Type B pancreatic cell (in vitro differentiated cells): ENCODE results near the gene DCAF15. TPM values are rescaled to one million over a fixed set of nuclear protein-coding genes. Genes with fewer than 3 reads are reported as not detected.

Experiments used
- DNase-seq: peaks from one replicate; pipeline ENCODE4 v3.0.0; 2021; ENCODE audit warnings: mixed read lengths; ENCODE audit not compliant: unreplicated experiment; ENCODE audit errors: extremely low spot score
- H3K27ac Mint-ChIP-seq: 2 replicates; pipeline ENCODE4 v1.8.0; 2021; ENCODE audit warnings: mild to moderate bottlenecking, mixed read lengths
- H3K27me3 Mint-ChIP-seq: 2 replicates; pipeline ENCODE4 v1.8.0; 2021; ENCODE audit warnings: mixed read lengths
- H3K36me3 Mint-ChIP-seq: 2 replicates; pipeline ENCODE4 v1.8.0; 2021; ENCODE audit warnings: mixed read lengths
- H3K4me1 Mint-ChIP-seq: one replicate; pipeline ENCODE4 v1.8.0; 2021; ENCODE audit warnings: mixed read lengths; ENCODE audit not compliant: unreplicated experiment
- H3K4me3 Mint-ChIP-seq: 2 replicates; pipeline ENCODE4 v1.8.0; 2021; ENCODE audit warnings: mild to moderate bottlenecking, mixed read lengths
- H3K9me3 Mint-ChIP-seq: 2 replicates; pipeline ENCODE4 v1.8.0; 2021; ENCODE audit warnings: mixed read lengths
- total RNA-seq: library from RNA; stranded (reverse); gene quantifications from 2 replicates; pipeline ENCODE4 v1.2.1, GENCODE V29; 2021; ENCODE audit warnings: low replicate concordance
- TF ChIP-seq, protein P1 (sequence below): fragments of 200-600 bp; sonication (generic); conservative IDR thresholded peaks from 2 replicates; pipeline ENCODE4 v1.5.0; 2021; ENCODE audit warnings: antibody characterized with exemption, mild to moderate bottlenecking

DCAF15 gene
- total RNA-seq, 1 donor from 2014 or later, result 50.1 TPM

- TF ChIP-seq, protein P1, sequence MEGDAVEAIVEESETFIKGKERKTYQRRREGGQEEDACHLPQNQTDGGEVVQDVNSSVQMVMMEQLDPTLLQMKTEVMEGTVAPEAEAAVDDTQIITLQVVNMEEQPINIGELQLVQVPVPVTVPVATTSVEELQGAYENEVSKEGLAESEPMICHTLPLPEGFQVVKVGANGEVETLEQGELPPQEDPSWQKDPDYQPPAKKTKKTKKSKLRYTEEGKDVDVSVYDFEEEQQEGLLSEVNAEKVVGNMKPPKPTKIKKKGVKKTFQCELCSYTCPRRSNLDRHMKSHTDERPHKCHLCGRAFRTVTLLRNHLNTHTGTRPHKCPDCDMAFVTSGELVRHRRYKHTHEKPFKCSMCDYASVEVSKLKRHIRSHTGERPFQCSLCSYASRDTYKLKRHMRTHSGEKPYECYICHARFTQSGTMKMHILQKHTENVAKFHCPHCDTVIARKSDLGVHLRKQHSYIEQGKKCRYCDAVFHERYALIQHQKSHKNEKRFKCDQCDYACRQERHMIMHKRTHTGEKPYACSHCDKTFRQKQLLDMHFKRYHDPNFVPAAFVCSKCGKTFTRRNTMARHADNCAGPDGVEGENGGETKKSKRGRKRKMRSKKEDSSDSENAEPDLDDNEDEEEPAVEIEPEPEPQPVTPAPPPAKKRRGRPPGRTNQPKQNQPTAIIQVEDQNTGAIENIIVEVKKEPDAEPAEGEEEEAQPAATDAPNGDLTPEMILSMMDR, result no peak
- H3K4me3 Mint-ChIP-seq, result peak overlapping the region; percentile 54
- H3K27me3 Mint-ChIP-seq, result no peaks in the 10 kb centered on the region
- DNase-seq, result no peak
- no peak overlapping the region for H3K27ac Mint-ChIP-seq
- peaks cover 12% of the 10 kb centered on the region for H3K36me3 Mint-ChIP-seq
- no peaks in the 10 kb centered on the region for H3K9me3 Mint-ChIP-seq
- H3K4me1 Mint-ChIP-seq, result peaks cover 7% of the 10 kb centered on the region
Observed at GRCh38 chr19:13977803-13978202, 25.5 kb downstream of the DCAF15 start.

- Mint-ChIP-seq H3K36me3 (peaks cover 12% of the 10 kb centered on the region), H3K4me3 (peak overlapping the region; percentile 54), H3K9me3 (no peaks in the 10 kb centered on the region), H3K27ac (no peak overlapping the region), H3K27me3 (no peaks in the 10 kb centered on the region), H3K4me1 (peaks cover 7% of the 10 kb centered on the region)
- TF ChIP-seq, protein P1, result no peak
- peak; percentile 87 for DNase-seq
Observed at GRCh38 chr19:13978351-13979243, 26.3 kb downstream of the DCAF15 start.

- peaks cover 8% of the 10 kb centered on the region for H3K36me3 Mint-ChIP-seq
- H3K4me3 Mint-ChIP-seq, result peak overlapping the region; percentile 70
- no peaks in the 10 kb centered on the region for H3K27me3 Mint-ChIP-seq
- peaks cover 3% of the 10 kb centered on the region for H3K4me1 Mint-ChIP-seq
- H3K27ac Mint-ChIP-seq, result no peak overlapping the region
- TF ChIP-seq, protein P1, result no peak
- H3K9me3 Mint-ChIP-seq, result no peaks in the 10 kb centered on the region
- no peak for DNase-seq
Observed at GRCh38 chr19:13979244-13979615, 26.9 kb downstream of the DCAF15 start.

GRCh38 chr19:13979686-13980085 lies 27.4 kb downstream of the DCAF15 start:
- Mint-ChIP-seq H3K9me3 (no peaks in the 10 kb centered on the region), H3K4me1 (no peaks in the 10 kb centered on the region), H3K27ac (no peak overlapping the region), H3K4me3 (peak overlapping the region; percentile 70), H3K36me3 (peaks cover 4% of the 10 kb centered on the region), H3K27me3 (no peaks in the 10 kb centered on the region)
- DNase-seq, result no peak
- TF ChIP-seq, protein P1, result no peak

DNA sequence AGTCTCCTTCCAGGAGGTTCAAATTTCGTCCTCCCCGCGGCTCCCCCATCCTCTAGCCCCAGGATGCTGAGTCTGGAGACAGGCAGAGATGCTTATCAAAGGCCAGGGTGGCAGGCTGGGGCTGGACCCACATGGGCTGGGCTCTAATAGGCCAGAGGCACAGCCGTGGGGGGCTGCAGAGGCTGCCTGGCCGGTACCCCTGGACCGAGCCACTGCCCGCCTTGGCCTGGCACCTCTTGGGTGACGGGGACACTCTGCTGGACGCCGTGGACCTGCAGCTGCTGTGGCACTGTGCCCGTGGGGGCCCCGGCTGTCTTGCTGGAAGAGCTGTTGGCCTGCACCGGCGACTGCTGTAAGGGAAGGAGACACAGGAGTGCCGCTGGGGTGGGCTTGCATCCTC lies 28.0 kb downstream of the DCAF15 start:
- DNase-seq, result no peak
- H3K9me3 Mint-ChIP-seq, result no peaks in the 10 kb centered on the region
- peaks cover 2% of the 10 kb centered on the region for H3K4me1 Mint-ChIP-seq
- H3K27me3 Mint-ChIP-seq, result no peaks in the 10 kb centered on the region
- peaks cover 4% of the 10 kb centered on the region for H3K36me3 Mint-ChIP-seq
- TF ChIP-seq, protein P1, result no peak
- H3K4me3 Mint-ChIP-seq, result no peak overlapping the region
- H3K27ac Mint-ChIP-seq, result no peak overlapping the region
